Spleen (tissue), 3 donors: Measurements from ENCODE around the gene TUBA3E.

Experiments
- POLR2A ChIP-seq, 3 donors: fragments of 450-650 bp; IDR thresholded peaks; one replicate each; pipeline ENCODE4 v1.5.1; 2017; ENCODE audit warnings: antibody characterized with exemption in 3 of 3, mild to moderate bottlenecking in 1 of 3
- POLR2AphosphoS5 ChIP-seq, 3 donors: sonication (generic); formaldehyde crosslinking; IDR thresholded peaks; one replicate each; pipeline ENCODE4 v1.5.1; 2017; ENCODE audit warnings: antibody characterized with exemption in 3 of 3

- no peak for TF ChIP-seq POLR2A (IDR thresholded peaks at IDR 0.05)
- TF ChIP-seq POLR2AphosphoS5 (IDR thresholded peaks at IDR 0.05) = no peak
These were observed 35.3 kb downstream of the TUBA3E start for GRCh38 chr2:130162968-130163367.
